ENCODE measurements around the gene TAL1. TPM values are rescaled to one million over a fixed set of nuclear protein-coding genes. Genes with fewer than 3 reads are reported as not detected.

Gene TAL1
- total and polyA plus RNA-seq, 2 of the 13 experiments (the other 11 are each of a cell fraction or from before 2014, with no cell fraction given) = 0.05 TPM; not detected in 1

DNA sequence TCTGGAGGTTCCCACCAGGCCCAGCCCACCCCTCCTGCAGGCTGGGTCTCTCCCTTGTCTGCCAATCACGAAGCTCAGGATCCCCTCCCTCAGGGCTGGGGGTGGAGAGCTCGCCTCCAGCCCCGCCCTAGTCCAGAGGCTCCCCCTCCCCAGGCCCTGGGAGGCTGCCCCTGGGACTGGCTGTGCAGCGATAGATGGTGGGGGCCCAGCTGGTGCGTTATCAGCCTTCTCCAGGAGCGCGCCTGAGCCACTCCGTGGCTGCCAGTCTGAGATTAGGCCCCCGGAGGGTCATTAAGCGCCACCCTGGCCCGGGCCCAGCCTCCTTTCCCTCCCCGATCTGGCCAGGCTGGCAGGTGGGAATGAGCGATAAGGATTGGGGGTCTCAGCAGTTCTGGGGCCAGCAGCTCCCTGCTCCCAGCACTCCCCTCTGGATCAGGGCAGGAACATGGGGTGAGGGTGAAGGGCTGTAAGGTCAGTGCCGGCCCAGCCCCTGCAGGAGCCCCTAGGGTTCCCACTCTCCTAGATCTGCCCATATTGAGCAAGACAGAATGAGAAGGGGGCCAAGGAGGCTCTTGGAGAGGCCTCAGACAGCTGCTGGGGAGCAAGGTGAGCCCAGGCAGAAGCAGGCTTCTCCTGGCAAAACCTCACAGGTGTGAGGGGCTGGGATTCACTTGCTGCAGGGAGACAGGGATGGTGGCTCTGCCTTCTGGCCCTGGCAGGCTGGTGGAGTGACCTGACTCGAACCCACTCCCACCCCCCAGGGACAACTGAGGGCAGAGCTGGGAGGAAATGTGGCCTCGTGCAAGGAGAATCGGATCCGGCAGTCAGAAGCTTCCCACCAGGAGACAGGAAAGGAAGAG is 50.7 kb downstream of the TAL1 start:
- H3K4me3 ChIP-seq (replicated peaks in 1 of 3; ENCODE audit: insufficient read depth in 1 of 3, low read depth in 2 of 3, low read length in 3 of 3) = peak overlapping the region in 2 of 3 experiments; percentile 4 to 37; a peak in 2 of 6 replicates
- no TSS peak for BruUV-seq (replicated peaks)
- 44% methylated on average over 7 of the region's 18 CpGs for WGBS (ENCODE audit: low lambda C conversion rate)
- TF ChIP-seq, protein P1, sequence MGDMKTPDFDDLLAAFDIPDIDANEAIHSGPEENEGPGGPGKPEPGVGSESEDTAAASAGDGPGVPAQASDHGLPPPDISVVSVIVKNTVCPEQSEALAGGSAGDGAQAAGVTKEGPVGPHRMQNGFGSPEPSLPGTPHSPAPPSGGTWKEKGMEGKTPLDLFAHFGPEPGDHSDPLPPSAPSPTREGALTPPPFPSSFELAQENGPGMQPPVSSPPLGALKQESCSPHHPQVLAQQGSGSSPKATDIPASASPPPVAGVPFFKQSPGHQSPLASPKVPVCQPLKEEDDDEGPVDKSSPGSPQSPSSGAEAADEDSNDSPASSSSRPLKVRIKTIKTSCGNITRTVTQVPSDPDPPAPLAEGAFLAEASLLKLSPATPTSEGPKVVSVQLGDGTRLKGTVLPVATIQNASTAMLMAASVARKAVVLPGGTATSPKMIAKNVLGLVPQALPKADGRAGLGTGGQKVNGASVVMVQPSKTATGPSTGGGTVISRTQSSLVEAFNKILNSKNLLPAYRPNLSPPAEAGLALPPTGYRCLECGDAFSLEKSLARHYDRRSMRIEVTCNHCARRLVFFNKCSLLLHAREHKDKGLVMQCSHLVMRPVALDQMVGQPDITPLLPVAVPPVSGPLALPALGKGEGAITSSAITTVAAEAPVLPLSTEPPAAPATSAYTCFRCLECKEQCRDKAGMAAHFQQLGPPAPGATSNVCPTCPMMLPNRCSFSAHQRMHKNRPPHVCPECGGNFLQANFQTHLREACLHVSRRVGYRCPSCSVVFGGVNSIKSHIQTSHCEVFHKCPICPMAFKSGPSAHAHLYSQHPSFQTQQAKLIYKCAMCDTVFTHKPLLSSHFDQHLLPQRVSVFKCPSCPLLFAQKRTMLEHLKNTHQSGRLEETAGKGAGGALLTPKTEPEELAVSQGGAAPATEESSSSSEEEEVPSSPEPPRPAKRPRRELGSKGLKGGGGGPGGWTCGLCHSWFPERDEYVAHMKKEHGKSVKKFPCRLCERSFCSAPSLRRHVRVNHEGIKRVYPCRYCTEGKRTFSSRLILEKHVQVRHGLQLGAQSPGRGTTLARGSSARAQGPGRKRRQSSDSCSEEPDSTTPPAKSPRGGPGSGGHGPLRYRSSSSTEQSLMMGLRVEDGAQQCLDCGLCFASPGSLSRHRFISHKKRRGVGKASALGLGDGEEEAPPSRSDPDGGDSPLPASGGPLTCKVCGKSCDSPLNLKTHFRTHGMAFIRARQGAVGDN (CRISPR knock-in tag; IDR thresholded peaks at IDR 0.05) = peak; percentile 31
- no peak for TF ChIP-seq ZNF567 (CRISPR knock-in tag; IDR thresholded peaks at IDR 0.05; ENCODE audit: borderline replicate concordance)
- ChIA-PET POLR2A (interaction anchor here (0.9 to 7.5 kb wide), 2 partner anchors 9 to 82 kb away, joined by 4 to 168 read pairs; partner anchors contain the start of gene PDZK1IP1), CTCF (ENCODE audit: low intra/inter-chr PET ratio, low total read pairs) (no interaction called here)
- H3K79me2 ChIP-seq (ENCODE audit: insufficient read depth, low read length) = no peaks in the 10 kb centered on the region
- H3K4me1 ChIP-seq (ENCODE audit: insufficient read depth, low read length) = peaks cover 78% of the 10 kb centered on the region
- no peaks in the 10 kb centered on the region for H3K9me3 ChIP-seq (ENCODE audit: low read length)
- peak overlapping the region; percentile 99 for H3K4me2 ChIP-seq (ENCODE audit: low read depth, low read length)
- ATAC-seq = 0 out of 3 replicates have a peak, but pooled peaks have one; percentile 4
- no peak overlapping the region for H3K27ac ChIP-seq (ENCODE audit: extremely low read length, insufficient read depth, low read length)
- peak overlapping the region; percentile 45 for H3K9ac ChIP-seq (ENCODE audit: insufficient read depth, low read depth, low read length)
- no peaks in the 10 kb centered on the region; a peak in 1 of 5 replicates for H3K27me3 ChIP-seq (ENCODE audit: control insufficient read depth in 1 of 2, insufficient read depth in 2 of 2, low read length in 2 of 2)
- no peak overlapping the region for H2AFZ ChIP-seq (ENCODE audit: low read length)
- H4K20me1 ChIP-seq (ENCODE audit: insufficient read depth, low read length) = no peaks in the 10 kb centered on the region
- in situ Hi-C loops (cut with HindIII; ENCODE audit: extremely low pct_ligation_motif_present, low pct_unique_long_range_greater_than_20kb) = loop anchor here (25.0 kb wide), 1 partner anchor 531 kb away; no protein-coding TSS in a partner anchor
- intact Hi-C loops (cut with micrococcal nuclease; ENCODE audit: unreplicated experiment) = no loop called here
- H3K36me3 ChIP-seq (replicated peaks in 1 of 2; ENCODE audit: control insufficient read depth in 1 of 2, insufficient read depth in 2 of 2, low read length in 2 of 2) = no peaks in the 10 kb centered on the region
- no peak for FAIRE-seq
- no peak for DNase-seq (ENCODE audit: low spot score)
